Pons (tissue), 1 donor: ENCODE results near the gene TFEB.

ENCODE experiments used
- DNase-seq: peaks from one replicate; pipeline ENCODE4 v3.0.0-alpha.2; 2016; ENCODE audit warnings: low spot score

TFEB gene

DNA sequence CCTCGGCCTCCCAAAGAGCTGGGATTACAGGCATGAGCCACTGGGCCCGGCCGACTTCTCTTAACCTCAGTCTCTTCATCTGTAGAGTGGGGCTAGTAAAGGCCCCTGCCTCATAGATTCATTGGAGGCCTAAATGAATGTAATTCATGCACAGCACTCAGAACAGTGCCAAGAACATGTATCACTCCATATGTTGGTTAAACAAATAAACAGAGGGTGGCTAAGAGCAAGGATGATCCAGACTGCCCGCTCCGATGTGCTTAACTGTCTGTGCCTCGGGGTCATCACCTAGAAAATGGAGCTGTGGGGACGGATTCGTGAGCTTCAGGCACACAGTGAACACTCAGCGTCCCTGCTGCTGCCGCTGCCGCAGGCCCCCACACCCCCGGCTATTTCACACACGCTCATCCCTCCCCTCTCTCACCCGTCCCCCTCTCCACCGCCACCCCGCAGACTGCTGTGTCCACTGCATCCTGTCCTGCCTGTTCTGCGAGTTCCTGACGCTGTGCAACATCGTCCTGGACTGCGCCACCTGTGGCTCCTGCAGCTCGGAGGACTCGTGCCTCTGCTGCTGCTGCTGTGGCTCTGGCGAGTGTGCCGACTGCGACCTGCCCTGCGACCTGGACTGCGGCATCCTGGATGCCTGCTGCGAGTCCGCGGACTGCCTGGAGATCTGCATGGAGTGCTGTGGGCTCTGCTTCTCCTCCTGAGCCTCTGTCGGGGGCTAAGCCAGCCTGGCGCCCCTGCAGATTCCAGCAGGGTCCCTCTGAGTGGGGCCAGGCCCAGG is 82.3 kb downstream of the TFEB start:
- no peak for DNase-seq

DNA sequence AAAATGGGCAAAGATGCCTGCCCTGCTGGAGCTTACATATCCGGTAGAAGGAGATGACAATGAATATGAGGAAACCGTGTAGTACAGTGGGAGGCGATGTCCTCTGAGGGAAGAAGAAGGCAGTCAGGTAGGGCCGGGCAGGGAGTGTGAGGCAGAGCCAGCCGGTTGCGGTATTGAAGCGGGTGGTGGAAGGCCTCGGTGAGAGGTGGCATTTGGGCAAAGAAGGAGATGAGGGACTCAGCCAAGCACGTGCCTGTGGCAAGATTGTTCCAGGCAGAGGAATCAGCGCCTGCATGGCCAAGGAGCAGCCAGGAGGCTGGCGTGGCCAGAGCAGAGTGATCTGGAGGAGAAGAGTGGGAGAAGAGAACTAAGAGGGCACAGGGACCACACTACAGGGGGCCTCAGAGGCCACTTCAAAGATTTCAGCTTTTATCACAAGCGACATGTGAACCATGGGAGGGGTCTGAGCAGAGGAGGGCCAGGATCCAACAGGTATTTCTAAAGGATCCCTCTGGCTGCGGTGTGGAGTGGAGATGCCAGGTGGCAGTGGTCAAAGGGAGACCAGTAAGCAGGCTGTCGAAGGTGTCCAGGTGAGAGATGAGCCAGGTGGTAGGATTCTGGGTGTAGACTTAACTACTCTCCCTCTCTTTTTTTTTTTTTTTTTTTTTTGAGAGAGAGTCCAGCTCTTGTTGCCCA is 83.3 kb downstream of the TFEB start:
- no peak for DNase-seq

GRCh38 chr6:41651246-41651961 is 84.0 kb downstream of the TFEB start:
- no peak for DNase-seq

DNA sequence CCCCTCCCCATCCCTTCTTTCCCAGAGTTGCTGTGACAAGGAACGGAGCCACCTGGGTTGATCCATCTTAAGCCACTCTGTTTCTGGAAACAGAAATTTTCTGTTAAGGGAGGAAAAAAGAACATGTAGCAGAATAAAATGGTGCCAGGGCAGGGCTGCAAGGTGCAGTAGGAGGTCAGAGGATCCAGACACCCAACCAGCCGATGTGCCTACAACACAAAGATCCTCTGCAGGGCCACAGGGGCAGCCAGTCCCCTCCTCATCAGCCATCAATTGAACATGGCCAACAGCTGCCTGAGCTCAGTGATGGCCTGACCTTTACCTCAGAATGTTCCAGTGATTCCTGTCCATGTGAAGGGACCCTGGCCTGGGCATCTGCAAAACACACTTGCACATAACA is 85.3 kb downstream of the TFEB start:
- no peak for DNase-seq

- no peak for DNase-seq
These were observed 85.8 kb downstream of the TFEB start for GRCh38 chr6:41649596-41649995.

DNA sequence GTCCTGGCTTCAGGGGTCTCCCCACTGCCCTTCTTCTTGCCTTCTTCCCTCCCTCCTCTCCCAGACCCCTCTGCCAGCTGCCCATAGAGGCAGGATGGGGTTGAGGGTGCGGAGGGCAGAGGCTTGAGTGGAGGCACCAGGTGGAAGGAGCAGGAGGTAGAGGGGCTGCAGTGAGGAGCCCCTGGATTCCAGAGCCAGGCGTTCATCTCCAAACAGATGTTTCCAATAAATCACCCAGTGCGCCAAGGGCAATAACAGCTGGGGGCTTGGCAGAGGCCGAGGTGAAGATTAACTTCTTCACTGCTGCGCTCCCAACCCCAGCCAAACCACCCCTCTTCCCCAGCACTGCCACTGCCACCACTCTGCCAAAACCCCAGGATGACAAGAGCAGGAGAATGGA is 86.5 kb downstream of the TFEB start:
- DNase-seq: no peak

DNA sequence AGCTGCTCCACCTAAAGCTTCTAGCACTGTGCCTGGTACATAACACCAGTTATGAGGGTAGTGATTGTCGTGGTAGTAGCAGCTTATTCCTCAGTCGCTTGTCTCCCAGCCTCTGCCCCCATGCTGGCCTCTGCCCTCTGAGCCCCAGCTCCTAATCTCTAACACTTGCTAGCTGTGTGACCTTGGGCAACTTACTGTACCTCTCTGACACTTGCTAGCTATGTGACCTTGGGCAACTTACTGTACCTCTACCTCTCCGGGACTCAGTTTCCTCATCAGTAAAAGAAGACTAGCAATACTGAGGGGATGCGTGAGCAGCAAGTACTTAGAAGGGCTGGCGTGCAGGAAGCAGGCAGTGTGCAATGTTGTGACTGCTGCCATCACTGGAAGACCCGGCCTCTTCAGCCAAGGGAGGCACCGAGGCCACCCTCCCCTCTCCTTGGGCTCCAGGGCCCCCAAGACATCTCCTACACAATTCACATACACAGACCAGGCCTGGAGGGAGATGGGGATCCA is 87.3 kb downstream of the TFEB start:
- no peak for DNase-seq

DNA sequence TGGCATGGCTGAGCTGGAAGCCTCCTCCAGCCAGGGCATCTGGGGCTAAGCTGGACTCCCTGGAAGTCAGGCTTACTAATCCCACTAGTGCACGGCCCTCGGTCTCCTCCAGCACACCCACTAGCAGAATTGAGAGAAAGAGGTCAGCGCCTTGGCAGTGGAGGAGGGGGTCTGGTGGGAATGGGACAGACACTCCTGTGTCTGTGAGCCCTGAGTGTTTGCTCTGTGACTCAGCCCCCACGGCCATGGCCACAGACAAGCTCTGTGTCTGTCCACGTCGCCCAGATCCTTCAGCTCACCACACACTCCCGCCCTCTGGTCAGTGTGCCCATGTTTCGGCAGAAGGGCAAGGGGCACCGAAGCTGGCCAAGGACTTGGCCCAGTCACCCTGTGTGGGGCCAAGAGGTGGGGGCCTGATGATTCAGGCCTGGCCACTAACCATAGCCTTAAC is 88.3 kb downstream of the TFEB start:
- DNase-seq: no peak

GRCh38 chr6:41646026-41646795 is 89.2 kb downstream of the TFEB start:
- no peak for DNase-seq

DNA sequence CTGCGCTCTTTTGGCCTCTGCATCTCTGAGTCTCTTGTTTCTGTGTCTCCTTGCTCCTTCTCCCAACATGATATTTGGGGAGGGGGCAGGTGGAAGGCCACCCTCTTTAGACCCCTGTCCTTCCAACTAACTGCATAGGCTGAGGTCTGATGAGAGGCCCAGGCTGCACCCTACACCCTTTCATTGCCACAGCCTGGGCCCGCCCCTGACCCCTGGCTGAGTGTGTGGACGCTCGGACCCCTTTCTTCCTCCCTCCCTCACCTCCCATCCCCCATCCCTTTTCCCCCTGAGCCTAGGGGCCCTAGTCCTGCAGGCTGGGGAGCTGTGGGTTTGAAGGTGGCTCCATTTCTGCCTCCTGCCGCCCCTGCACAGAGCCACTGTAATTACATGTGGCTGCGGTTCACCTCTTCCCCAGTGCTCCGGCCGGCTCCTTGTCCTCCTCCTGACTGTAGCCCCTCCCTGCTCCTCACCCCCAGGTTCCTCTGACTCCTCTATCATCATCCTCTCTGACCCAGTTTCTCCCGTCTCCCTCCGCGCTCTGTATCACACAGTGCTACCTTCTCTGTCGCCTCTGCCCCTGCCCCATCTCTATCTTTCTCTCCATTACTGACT is 90.3 kb downstream of the TFEB start:
- DNase-seq: no peak

- no peak for DNase-seq
These were observed 91.0 kb downstream of the TFEB start for GRCh38 chr6:41644297-41644879.

GRCh38 chr6:41643899-41644269 is 91.5 kb downstream of the TFEB start:
- DNase-seq: no peak

- no peak for DNase-seq
These were observed 92.2 kb downstream of the TFEB start for GRCh38 chr6:41642960-41643898.

GRCh38 chr6:41642090-41642959 is 93.1 kb downstream of the TFEB start:
- DNase-seq: no peak

GRCh38 chr6:41641352-41641925 is 94.0 kb downstream of the TFEB start:
- no peak for DNase-seq

DNA sequence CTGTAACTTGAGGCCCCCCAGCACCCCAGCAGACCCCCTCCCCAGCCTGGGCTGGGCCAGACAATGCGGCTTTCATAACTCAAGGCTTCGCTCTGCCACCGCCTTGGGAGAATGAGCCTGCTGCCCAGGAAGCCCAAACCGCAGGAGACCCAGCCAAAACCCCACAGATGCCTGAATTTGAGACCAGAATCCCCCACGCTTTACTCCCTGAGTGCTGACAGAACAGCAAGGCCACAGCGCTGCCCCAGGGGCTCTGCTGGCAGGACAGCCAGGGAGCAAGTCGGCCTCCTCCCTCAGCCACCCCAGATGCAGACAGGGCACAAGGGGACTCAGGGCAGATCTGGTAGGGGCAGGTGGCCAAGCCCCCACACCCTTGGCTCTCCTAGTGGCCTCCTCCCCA is 95.0 kb downstream of the TFEB start:
- no peak for DNase-seq

DNA sequence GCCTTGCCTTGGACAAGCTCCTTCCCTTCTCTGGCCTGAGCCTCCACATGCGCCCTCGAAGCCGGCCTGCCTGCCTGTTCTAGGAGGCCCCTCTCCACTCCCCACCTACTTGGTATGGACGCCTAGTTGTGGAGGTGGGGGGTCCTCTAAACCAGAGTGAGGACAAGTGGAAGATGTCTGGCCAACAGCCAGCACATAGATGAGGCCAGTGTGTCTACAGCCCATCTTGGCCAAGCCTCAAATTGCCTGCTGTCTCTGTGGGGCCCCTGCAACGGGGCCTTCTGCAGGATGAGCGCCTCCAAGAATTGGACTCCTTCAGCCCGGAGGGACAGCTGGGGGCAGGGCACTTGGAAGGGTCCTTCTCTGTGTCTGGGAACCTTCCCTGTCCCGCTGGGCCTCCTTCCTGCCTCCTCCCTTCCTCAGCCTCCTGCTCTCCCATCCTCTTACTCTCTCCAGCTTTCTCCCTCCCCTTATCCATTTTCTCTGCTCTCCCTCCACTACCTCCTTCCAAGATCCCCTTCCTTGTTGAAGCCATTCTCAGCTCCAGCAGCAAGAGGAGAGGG is 95.5 kb downstream of the TFEB start:
- DNase-seq: no peak
